ENCODE data around the gene SNX10.
"Not testable (repeated sequence)": the region's sequence is repeated elsewhere in the genome, so short reads cannot be mapped to it uniquely, and the experiment has no call there.

DNA sequence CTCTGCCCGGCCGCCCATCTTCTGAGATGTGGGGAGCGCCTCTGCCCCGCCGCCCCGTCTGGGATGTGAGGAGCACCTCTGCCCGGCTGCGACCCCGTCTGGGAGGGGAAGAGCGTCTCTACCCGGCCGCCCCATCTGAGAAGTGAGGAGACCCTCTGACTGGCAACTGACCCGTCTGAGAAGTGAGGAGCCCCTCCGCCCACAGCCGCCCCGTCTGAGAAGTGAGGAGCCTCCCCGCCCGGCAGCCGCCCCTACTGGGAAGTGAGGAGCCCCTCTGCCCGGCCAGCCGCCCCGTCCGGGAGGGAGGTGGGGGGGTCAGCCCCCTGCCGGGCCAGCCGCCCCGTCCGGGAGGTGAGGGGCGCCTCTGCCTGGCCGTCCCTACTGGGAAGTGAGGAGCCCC is 29.8 kb upstream of the SNX10 start:
- TF ChIP-seq EP300, POLR2A (IDR thresholded peaks at IDR 0.05): not testable (repeated sequence)

All from suprapubic skin (tissue), 2 donors.